ENCODE data around the gene CA10.

DNA sequence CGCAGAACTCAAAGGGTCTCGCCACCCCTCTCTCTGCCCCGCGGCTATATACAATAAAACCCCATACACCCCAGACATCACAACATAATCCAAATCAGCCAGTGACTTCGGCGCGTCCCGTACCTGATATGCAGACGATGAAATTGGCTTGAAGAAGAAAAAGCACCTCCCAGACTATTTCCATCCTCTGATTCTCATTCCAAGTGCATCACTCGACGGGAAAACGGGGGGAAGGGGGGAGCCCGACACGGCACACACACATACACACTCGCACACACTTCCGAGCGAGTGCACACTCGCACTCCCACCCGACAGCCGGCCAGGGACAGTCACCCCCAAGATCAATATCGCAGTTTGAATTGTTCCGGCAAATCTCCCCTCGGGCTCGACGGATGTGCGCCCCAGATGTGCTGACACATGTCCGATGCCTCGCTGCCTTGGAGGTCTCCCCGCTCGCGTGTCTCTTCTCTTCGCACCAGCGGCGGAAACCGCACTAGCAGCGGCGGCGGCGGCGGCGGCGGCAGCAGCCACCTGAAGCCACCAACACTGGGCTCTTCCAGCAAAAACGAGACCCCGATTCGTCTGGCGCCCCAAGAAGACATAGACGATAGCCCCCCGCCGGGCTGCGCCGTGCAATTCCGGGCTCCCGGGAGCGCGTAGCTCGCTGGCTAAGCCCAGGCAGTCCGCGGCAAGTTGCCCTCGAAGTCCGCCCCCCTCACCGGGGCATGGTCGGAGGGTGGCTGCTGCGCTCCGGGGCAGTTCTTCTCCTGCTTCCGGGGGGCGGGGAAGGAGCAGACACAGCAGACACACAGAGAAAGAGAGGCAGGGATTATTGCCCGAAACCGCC lies 688 bp downstream of the CA10 start:
- TF ChIP-seq, protein P1, sequence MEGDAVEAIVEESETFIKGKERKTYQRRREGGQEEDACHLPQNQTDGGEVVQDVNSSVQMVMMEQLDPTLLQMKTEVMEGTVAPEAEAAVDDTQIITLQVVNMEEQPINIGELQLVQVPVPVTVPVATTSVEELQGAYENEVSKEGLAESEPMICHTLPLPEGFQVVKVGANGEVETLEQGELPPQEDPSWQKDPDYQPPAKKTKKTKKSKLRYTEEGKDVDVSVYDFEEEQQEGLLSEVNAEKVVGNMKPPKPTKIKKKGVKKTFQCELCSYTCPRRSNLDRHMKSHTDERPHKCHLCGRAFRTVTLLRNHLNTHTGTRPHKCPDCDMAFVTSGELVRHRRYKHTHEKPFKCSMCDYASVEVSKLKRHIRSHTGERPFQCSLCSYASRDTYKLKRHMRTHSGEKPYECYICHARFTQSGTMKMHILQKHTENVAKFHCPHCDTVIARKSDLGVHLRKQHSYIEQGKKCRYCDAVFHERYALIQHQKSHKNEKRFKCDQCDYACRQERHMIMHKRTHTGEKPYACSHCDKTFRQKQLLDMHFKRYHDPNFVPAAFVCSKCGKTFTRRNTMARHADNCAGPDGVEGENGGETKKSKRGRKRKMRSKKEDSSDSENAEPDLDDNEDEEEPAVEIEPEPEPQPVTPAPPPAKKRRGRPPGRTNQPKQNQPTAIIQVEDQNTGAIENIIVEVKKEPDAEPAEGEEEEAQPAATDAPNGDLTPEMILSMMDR (IDR thresholded peaks at IDR 0.05): no peak
- TF ChIP-seq POLR2A (IDR thresholded peaks at IDR 0.05): no peak
